ENCODE measurements around the gene PRDM16.

The PRDM16 gene

GRCh38 chr1:3330771-3331245 lies 261.8 kb downstream of the PRDM16 start:
- POLR2A ChIA-PET, result no interaction called here
- H3K9me3 ChIP-seq (ENCODE audit: control insufficient read depth, insufficient read depth, low read depth, low read length), result no peaks in the 10 kb centered on the region
- no peak overlapping the region for H3K4me3 ChIP-seq (ENCODE audit: low read depth, low read length)
- H3K27ac ChIP-seq (ENCODE audit: extremely low read depth, low read depth, low read length), result no peak overlapping the region
- peaks cover 9% of the 10 kb centered on the region for H3K4me1 ChIP-seq (ENCODE audit: control insufficient read depth, insufficient read depth, low read length)
- H3K36me3 ChIP-seq (ENCODE audit: control insufficient read depth in 2 of 2, insufficient read depth in 1 of 2, low read length in 2 of 2), result no peaks in the 10 kb centered on the region
- CTCF ChIA-PET, result interaction anchor here (0.6 kb wide), 1 partner anchor 154 kb away, joined by 4 read pairs; no protein-coding TSS in a partner anchor
- TF ChIP-seq PRDM2 (tag by site-specific recombination; IDR thresholded peaks at IDR 0.05; ENCODE audit: borderline replicate concordance) (no peak), KLF7 (tag by site-specific recombination; IDR thresholded peaks at IDR 0.05; ENCODE audit: borderline replicate concordance) (no peak), EGR2 (tag by site-specific recombination; IDR thresholded peaks at IDR 0.05; ENCODE audit: low read depth) (peak; percentile 85), PRDM10 (tag by site-specific recombination; IDR thresholded peaks at IDR 0.05) (no peak), ZSCAN18 (tag by site-specific recombination; IDR thresholded peaks at IDR 0.05) (no peak), ZBTB8A (tag by site-specific recombination; IDR thresholded peaks at IDR 0.05) (0 out of 2 replicates have a peak, but pooled peaks have one; percentile 23), ZNF23 (tag by site-specific recombination; IDR thresholded peaks at IDR 0.05; ENCODE audit: borderline replicate concordance) (no peak), GLIS1 (tag by site-specific recombination; IDR thresholded peaks at IDR 0.05) (no peak), OVOL3 (tag by site-specific recombination; IDR thresholded peaks at IDR 0.05) (no peak), ZFHX2 (tag by site-specific recombination; conservative IDR thresholded peaks at IDR 0.05) (peak; percentile 86), WT1 (tag by site-specific recombination; IDR thresholded peaks at IDR 0.05) (no peak), ZIC2 (tag by site-specific recombination; IDR thresholded peaks at IDR 0.05) (peak; percentile 74; the same call in 1 of the 2 replicates), KLF16 (tag by site-specific recombination; IDR thresholded peaks at IDR 0.05) (no peak)

GRCh38 chr1:3331564-3331963 lies 262.6 kb downstream of the PRDM16 start:
- no peaks in the 10 kb centered on the region for H3K36me3 ChIP-seq (ENCODE audit: control insufficient read depth in 2 of 2, insufficient read depth in 1 of 2, low read length in 2 of 2)
- H3K4me3 ChIP-seq (ENCODE audit: low read depth, low read length), result no peak overlapping the region
- TF ChIP-seq ZNF175 (tag by site-specific recombination; IDR thresholded peaks at IDR 0.05), result no peak
- TF ChIP-seq GLIS1 (tag by site-specific recombination; IDR thresholded peaks at IDR 0.05), result no peak
- no peak for TF ChIP-seq ZNF555 (tag by site-specific recombination; conservative IDR thresholded peaks at IDR 0.05)
- TF ChIP-seq ZNF292 (tag by site-specific recombination; IDR thresholded peaks at IDR 0.05; ENCODE audit: borderline replicate concordance, low read depth), result no peak
- TF ChIP-seq RBAK (tag by site-specific recombination; IDR thresholded peaks at IDR 0.05), result no peak
- no peak for TF ChIP-seq KLF1 (tag by site-specific recombination; IDR thresholded peaks at IDR 0.05)
- no peak for TF ChIP-seq ZNF580 (tag by site-specific recombination; IDR thresholded peaks at IDR 0.05)
- TF ChIP-seq ZNF19 (tag by site-specific recombination; IDR thresholded peaks at IDR 0.05; ENCODE audit: low read depth), result no peak
- TF ChIP-seq ZNF211 (tag by site-specific recombination; IDR thresholded peaks at IDR 0.05; ENCODE audit: low read depth), result no peak
- POLR2A ChIA-PET, result no interaction called here
- CTCF ChIA-PET, result interaction anchor here (0.6 kb wide), 1 partner anchor 153 kb away, joined by 4 read pairs; no protein-coding TSS in a partner anchor
- no peak overlapping the region for H3K27ac ChIP-seq (ENCODE audit: extremely low read depth, low read depth, low read length)
- H3K4me1 ChIP-seq (ENCODE audit: control insufficient read depth, insufficient read depth, low read length), result peaks cover 9% of the 10 kb centered on the region
- H3K9me3 ChIP-seq (ENCODE audit: control insufficient read depth, insufficient read depth, low read depth, low read length), result no peaks in the 10 kb centered on the region
